GM19324 (cell line): ENCODE data around the gene GORASP1.

ENCODE experiments used
- ATAC-seq: cut with Tn5 transposase; IDR thresholded peaks from one replicate; pipeline ENCODE4 v1.9.1; 2021; ENCODE audit warnings: mild to moderate bottlenecking, moderate library complexity; ENCODE audit not compliant: unreplicated experiment, low FRiP score

Gene GORASP1

DNA sequence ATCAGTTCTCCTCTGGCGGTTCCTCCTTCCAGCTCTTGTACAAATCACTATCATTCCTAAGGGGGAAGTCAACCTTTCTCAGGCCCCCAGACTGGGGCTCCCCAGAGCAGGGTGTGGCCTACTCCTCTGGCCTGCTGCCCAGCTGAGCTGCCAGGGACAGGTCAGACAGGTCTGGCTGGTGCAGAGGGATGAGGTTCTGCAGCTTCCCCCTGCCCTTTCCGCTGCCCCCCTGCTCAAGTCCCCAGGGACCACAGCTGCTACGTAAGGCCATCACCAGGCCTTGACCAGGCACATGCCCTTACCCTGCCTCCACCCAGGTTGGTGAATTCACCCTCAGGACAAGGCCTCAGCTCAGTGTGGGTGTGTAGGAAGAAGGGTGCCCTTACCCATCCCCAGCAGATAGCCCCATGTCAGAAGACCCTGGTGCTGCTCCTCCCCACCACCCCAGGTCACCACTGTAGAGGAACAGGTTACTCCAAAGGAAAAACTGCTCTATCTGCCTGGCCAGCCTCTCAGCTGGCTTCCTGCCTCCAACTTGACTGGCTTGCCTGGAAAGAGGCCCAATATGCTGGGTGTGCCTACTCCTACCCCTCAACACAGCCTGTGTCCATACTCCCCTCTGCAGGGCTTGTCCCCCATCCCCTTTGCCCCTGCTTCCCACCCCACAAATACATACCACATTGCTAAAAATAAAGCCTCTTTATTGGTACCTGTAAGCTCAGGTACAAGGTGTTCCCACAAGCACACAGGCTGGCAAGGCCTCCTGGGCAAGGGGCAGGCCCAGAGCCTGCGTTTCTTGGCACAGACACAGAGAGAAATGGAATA is 34.0 kb upstream of the GORASP1 start:
- no peak for ATAC-seq

DNA sequence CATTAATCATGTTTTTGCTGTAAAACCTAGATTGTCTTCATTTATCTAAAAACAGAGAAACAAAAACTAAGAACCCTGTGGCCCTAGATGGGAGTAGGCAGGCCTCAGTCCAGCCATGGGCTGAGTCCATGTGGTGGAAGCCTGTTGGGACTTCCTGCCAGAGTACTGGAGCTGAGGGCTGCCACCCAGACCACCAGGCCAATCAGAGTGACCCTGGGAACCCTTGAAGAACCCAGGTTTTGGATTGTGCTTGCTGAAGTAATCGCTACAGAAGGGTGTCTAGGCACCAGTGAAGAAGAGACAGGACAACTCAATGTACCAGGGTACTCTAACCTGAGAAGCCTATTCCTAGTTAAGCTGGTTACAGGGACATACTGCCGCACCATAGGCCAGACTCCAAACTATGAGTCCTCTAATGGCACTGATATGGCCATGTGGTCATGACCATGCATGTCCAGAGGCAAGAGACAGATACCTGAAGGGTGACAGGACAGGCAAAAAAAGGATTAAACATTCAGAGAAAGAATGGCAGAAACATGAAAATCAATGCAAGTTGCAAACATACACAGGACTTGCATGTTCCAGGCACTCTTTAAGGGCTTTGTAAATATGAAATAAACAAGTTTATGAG is 33.0 kb upstream of the GORASP1 start:
- ATAC-seq, result no peak

DNA sequence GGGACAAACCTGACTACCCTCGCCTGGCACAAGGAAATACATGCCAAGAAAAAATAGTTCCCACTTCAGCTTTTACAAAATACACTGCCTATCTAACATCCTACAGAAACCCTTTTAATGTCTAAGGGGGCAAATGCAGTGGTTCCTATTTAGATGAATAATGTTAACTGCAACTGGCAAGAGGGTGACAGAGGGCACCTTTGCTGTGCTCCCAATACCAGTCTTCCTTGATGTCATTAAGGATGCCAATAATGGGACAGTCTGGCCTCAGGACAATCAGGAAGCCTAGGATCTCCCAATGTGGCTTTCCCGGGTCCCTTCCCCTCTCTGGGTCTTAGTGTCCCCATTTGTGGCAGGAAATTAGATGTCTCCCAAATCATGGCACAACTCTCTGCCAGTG is 32.0 kb upstream of the GORASP1 start:
- ATAC-seq, result no peak

DNA sequence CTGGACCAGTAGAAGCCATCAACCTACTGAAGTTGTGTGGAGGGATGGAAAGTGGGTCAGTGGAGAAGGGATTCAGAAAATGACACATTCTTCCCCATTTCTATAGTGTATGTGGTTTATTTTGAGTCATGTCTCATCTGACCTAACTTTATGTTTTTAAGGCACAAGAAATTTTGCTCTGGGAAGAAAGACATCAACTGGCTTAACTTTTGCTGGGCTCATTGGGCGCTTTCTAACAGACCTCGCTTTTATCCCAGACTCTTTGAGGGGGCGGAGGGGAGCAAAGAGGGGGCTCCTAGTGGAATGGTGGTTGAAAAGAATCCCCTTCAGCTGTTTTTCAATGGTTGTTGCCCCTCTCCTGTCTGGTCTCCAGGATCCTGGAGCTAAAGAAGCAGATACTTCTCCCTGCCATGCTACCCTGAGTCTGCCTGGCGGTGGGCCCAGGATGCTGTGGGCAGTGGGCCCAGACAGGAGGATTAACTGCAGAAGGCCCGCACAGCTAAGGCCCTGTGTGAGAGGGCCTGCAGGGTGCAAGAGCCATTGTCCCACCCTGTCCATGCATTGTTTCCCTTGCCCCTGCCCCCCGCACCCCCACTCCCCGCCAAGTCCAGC is 31.5 kb upstream of the GORASP1 start:
- ATAC-seq, result no peak

DNA sequence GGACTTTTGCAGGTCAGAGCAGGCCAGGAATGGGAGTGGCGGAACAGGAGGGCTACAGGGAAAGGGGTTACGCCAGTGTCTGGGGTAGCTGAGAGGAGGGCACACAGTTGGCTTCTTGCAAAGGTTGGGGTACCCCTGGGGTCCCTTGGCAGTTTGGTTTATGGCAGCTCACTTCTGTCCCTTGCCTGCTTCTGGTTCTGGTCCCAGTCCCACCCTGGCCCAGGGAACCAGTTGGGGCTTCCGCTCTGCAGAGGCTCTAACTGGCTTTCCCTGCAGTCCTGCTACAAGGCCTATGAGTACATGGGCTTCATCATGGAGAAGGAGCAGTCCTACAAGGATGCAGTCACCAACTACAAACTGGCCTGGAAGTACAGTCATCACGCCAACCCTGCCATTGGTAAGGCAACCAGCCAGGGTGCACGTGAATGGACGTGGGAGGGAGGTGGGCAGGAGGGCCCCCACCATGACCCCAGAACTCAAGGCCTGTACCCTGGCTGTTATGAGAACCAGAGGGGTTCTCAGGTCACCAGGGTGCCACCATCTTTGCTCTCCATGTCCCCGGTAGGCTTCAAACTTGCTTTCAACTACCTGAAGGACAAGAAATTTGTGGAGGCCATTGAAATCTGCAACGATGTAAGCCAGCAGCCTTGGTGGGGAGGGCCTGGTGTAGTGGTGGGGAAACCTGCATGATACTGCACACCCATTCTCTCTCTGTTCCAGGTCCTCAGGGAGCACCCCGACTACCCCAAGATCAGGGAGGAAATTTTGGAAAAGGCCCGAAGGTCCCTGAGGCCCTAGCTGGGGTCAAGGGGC is 30.8 kb upstream of the GORASP1 start:
- ATAC-seq, result no peak

DNA sequence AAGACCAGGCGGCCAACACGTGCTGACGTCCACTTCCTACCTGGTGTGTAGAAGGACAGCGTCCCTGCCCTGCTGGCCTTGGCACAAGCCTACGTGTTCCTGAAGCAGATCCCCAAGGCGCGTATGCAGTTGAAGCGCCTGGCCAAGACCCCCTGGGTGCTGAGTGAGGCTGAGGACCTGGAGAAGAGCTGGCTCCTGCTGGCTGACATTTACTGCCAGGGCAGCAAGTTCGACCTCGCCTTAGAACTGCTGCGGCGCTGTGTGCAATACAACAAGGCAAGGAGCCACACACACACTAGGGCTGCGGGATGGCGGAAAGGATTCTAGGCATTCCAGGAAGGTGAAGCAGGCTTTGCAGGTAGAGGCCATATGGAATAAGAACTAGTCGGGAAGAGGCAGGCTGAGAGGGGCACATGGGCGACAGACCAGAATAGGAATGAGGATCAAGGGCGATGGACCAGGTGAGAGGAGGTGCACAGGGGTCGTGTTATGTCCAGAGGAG is 30.1 kb upstream of the GORASP1 start:
- no peak for ATAC-seq

DNA sequence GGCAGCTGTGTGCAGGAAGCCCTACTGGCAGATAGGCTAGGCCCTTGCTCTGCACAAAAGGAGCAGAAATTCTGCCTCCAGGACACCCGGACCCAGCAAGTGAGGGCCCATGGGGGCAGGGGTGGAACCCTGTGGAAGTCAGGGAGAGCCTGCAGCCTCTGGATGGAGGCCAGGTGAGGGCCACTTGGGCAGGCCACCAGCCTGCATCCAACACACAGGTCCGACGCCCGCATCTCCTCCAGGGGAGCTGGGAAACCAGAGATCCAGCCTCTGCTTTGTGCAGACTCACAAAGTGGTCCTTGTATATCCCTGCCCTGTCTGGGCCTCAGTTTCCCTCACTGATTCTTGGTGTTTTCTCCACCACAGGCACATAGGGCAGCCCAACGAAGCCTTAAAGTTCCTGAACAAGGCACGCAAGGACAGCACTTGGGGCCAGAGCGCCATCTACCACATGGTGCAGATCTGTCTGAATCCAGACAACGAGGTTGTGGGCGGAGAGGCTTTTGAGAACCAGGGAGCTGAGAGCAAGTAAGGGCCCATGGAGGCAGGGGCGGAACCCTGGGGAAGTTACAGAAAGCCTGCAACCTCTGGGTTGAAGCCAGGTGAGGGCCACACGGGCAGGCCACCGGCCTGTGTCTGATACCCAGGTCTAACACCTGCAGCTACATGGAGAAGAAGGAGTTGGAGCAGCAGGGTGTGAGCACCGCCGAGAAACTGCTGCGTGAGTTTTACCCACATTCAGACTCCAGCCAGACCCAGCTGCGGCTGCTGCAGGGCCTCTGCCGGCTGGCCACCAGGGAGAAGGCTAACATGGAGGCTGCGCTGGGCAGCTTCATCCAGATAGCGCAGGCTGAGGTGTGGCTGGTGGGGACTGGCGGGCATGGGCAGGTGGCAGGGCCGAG is 29.4 kb upstream of the GORASP1 start:
- ATAC-seq, result no peak

DNA sequence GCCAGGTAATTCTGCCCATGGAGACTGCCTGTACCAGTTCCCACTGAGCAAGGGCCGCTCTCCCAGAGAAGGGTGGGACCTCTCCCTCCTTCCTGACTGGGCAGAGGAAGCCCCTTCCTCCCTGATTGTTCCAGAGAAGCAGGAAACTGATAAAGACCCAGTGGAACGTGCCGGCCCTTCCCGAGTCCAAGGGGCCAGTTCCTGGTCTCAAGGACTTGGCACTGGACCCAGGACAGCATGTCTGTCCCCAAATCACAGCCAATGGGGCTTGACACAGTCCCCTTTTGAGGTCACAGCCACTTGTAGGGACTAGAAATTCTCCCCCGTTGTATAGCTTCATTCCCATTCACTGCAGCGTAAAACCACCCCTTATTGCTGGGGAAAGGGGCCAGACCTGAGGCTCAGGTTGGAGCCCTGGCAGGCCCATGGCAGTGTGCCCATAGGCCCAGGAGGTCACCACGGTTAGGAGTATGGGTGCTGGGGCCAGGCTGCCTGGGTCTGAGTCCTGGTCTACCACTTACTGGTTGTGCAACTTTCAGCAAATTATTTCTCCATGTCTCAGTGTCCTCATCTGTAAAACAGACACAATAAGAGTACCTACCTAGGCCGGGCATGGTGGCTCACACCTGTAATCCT is 27.9 kb upstream of the GORASP1 start:
- ATAC-seq, result no peak

DNA sequence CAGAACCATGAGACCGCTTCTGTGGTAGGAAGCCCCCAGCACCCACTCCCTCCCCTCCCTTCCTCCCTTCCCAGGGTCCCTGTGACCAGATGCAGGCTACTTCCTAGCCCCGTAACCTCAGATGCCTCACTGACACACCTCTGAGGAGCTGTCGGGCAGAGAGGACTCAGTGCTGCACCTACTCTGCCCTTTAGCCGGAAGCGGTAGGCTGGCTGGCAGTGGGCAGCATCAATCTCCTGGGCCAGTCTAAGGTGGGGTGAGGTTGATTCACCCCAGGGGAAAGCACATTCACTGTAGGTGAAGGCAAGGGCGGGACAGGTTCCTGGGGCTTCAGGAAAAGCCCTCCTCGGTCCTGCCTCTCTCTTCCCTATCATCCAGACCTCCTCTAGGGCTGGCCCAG is 26.9 kb upstream of the GORASP1 start:
- ATAC-seq, result no peak

DNA sequence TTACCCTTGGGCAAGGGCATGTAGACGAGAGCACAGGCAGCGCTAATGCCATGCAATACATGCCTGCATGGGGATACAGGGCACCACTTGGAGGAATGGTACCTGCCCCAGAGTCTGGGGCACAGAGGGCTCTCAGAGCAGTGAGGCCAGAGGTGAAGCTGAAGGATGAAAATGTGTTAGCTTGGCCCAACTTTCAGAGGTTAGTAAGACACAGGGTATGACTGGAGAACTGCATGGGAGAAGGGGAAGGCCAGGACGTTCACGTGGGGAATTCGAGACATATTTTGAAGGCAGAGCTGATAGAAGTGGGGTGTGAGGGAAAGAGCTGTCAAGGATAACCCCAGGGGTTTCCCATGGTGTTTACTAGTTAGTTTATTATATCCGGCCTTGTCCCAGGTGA is 26.4 kb upstream of the GORASP1 start:
- ATAC-seq, result no peak

DNA sequence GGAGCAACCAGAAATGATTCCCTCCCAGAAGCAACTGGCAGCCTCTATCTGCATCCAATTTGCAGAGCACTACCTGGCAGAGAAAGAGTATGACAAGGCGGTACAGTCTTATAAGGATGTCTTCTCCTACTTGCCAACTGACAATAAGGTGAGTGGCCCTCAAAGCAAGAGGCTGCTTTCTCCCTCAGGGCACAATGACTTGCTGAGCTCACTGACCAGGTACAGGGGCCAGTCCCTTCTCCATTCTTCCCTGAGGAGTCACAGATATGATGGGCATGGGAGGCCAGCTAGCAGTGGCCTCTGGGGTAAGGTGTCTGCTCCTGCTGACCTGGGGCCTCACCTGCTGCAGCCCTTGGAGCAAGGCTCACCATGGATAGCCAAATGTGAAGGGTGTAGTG is 25.7 kb upstream of the GORASP1 start:
- no peak for ATAC-seq

DNA sequence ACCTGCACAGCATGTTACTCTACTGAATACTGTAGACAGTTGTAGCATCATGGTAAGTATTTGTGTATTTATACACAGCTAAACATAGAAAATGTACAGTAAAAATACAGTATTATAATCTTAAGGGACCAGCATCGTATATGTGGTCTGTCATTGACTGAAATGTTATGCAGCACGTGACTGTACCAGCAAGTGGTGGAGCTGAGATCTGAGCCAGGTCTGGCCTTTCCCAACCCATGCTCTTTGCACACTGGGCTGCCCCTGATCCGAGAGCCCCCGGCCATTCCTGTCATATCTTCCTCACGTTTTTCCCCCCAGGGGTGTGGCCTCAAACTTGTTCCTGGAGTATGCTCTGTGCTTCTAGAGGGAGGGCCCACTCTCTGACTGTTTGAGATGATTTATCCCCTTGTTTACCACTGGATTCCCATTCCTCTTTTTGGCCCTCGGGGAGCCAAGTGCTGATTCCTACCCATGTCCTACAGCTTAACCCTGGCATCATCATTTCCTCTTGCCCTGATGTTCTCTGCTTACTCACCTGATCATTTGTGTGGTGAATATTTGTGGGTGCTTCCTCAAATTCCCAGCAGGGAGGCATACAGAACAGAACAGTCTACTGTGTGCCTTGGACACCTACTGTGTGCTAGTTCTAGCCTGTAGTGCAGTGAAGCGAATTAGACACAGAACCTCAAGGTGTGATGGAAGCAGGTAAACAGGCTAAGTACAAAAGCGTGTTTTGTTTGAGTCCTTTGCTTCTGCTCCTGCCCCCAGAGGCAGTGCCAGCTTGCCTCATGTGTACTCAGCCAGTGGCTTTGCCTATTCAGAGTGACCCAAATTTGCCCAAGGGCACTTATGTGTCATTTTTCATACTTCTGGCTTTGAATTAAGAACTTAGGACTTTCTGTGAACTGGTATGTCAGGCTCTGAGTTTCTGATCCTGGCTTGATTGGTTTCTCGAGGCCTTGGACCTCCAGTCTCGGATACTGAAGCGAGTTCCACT is 25.0 kb upstream of the GORASP1 start:
- ATAC-seq, result no peak

DNA sequence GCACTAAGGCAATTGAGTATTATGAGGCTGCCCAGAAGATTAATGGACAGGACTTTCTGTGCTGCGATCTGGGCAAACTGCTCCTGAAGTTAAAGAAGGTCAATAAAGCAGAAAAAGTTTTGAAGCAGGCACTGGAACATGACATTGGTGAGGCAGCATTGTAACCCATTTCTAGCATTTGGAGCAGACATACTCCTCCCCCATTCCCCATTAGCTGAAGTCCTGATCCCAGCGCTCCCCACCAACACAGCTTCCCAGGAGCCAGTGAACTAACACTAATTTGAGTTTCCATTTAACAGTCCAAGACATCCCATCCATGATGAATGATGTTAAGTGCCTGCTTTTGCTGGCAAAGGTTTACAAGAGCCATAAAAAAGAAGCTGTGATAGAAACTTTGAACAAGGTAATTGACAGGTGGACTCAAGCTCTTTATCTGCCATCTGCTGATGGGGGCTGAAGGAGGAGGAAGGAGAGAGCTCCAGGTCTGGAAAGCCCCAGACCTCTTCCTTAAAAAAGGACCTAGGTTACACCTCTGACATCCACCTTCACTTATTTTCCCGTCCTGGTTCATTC is 23.4 kb upstream of the GORASP1 start:
- ATAC-seq, result no peak

DNA sequence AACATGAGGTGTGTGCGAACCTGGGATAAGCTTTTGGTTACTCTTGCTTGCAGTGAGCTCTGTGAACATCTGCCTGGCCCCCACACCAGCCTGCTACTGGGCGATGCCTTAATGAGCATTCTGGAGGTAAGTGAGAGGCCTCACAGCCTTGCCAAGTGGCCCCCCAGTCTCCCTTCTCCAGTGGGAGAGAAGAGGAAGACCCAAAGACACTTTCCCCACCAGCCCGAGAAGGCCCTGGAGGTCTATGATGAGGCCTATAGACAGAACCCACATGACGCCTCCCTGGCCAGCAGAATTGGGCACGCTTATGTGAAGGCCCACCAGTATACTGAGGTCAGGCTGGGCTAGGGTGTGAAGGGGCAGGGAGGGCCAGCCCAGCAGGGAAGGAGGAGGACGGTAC is 22.6 kb upstream of the GORASP1 start:
- no peak for ATAC-seq

DNA sequence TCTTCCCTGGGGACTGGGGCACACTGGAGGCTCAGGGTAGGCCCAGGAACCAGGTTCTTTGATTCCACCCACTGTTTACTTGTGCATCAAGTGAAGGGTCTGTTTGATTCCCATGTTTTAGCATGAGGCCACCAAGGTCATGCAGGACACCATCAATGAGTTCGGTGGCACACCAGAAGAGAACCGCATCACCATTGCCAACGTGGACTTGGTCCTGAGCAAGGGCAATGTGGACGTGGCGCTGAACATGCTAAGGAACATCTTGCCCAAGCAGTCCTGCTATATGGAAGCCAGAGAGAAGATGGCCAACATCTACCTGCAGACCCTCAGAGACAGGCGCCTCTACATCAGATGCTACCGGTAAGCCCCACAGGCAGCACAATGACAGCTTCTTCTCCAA is 21.5 kb upstream of the GORASP1 start:
- ATAC-seq, result no peak

DNA sequence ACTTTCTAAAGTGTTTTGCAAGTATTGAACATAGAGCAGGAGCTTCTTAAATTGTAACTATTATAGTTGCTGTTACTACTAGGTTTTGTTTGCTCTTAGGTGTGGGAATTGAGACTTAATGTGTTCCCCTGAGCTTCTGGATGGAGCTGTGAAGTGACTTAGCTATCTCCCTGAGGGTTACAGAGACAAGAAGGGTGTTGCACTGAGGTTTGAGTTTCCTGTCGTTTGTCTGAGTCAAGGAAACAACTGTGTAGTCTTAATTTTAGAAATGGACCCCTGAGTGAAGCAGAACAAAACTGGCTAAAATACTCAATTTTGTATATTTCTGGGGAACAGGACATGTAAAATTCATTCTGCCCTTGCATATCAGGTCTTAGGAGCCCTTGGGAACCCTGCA is 20.5 kb upstream of the GORASP1 start:
- no peak for ATAC-seq

DNA sequence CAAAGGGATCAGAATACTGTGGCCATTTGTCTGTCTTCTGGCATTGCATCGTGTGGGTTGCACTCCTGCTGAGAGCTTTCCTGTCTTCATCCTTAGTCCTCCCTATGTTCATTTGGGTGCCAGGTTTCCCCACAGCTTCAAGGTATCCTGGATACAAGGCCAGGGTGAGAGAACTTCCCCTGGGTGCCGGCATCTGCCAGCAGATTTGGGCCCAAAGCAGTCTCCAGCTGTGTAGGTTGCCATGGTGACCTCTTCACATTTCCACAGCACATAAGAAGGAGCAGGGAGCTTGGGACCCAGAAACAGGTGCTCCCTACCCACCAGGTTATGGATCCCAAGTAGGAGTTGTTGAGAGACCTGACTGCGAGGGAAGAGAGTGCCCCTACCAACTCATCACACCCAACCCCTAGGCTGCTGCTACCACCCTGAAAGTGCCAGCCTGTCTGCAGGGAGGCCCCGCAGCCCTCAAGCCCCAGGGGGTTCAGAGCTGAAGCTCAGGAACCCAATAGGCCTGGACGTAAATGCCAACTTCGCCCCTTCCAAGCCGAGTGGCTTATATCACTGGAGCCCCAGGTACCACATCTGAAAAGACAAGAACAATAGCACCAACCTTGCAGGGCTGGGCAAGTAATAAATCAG is 20.0 kb upstream of the GORASP1 start:
- no peak for ATAC-seq
